Measurements from ENCODE around the gene EIF3CL.
"Not testable (repeated sequence)": the region's sequence is repeated elsewhere in the genome, so short reads cannot be mapped to it uniquely, and the experiment has no call there.

EIF3CL gene

DNA sequence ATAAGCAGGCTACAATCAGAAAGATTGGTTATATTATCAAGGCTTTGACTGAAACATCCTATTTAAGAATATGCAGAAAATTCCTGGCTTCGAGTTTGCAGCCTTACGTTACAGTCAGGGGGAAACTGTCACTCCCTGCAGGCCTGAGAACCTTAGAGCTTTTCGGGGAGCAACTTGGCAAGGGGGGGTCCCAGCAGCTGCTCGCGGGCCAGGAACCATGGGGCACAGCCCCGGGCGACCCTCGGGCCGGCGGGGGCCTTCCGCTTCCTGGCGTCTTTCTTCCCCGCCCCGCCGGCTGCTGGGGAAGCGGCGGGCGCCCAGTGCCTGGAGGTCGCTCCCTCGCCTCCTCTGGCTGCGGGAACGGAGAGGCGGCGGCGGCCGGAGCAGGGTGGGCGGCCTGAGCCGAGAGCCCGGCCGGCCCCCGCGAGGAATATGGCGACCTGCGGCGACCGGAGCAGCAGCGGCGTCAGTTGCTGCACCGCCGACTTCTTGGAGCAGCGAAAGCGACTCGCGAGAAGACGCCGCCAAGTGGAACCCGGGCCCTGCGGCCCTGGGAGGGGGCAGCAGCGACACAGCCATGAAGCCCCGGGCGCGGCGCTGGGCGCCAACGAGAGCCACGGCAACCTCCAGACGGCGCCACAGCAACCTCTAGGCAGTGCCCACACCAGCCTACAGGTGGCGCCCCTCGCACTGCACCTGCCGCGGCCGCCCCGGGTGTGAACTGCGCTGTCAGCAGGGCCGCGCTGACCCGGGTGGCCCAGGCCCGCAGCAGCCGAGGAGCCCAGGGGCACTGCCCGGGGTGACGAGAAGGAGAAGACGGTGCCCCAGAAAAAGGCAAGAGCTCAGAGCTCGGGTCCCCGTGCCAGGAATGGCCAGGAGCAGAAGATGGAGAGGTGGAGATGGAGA is 39.1 kb downstream of the EIF3CL start:
- not testable (repeated sequence) for DNase-seq (ENCODE audit: low read depth in 2 of 2)

GRCh38 chr16:28363408-28363807 is 40.2 kb downstream of the EIF3CL start, which contains the start of gene NPIPB6:
Gene NPIPB6, minus strand, starts transcription at chr16:28363508. Its CDS starts 686 bp downstream, at chr16:28362822.
- DNase-seq (ENCODE audit: low read depth in 2 of 2), result not testable (repeated sequence)

GRCh38 chr16:28362600-28362999 is 41.0 kb downstream of the EIF3CL start:
- not testable (repeated sequence) for DNase-seq (ENCODE audit: low read depth in 2 of 2)

- not testable (repeated sequence) for DNase-seq (ENCODE audit: low read depth in 2 of 2)
These were observed 65.4 kb downstream of the EIF3CL start for GRCh38 chr16:28338230-28338629.

DNA sequence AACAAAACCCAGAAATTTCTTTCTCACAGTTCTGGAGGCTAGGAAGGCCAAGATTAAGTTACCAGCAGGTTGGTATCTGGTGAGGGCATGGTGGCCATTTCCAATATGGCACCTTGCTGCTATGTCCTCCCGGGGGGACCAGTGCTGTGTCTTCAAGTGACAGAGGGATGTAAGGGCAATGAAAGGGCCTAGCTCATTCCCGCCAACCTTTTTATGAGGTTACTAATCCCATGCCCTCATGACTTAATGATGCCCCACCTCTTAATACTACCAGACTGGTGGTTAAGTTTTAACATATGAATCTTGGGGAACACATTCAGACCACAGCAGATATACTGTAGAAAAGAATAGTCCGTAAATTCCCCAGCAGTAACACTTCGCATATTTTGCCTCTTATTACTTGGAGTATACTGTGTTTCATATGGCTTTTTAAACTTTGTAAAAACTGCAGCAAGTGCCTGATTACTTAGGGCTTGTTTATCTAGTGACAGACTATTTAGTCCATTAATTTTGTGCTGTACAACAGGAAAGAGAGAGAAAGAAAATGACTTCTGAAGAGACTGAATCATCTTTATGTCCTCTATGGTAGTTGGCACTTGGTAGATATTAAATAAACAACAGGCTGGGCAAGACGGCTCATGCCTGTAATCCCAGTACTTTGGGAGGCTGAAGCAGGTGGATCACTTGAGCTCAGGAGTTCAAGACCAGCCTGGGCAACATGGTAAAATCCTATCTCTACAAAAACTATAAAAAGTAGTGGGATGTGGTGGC is 66.5 kb downstream of the EIF3CL start:
- DNase-seq (ENCODE audit: low read depth in 2 of 2), result not testable (repeated sequence)

- DNase-seq (ENCODE audit: low read depth in 2 of 2), result not testable (repeated sequence)
These were observed 68.0 kb downstream of the EIF3CL start for GRCh38 chr16:28335678-28336077.

- not testable (repeated sequence) for DNase-seq (ENCODE audit: low read depth in 2 of 2)
These were observed 71.0 kb downstream of the EIF3CL start for GRCh38 chr16:28332632-28333031.

- DNase-seq (ENCODE audit: low read depth in 2 of 2), result not testable (repeated sequence)
These were observed 72.7 kb downstream of the EIF3CL start for GRCh38 chr16:28330981-28331380.

GRCh38 chr16:28330232-28330631 is 73.4 kb downstream of the EIF3CL start:
- not testable (repeated sequence) for DNase-seq (ENCODE audit: low read depth in 2 of 2)

All from stimulated activated CD4-positive, alpha-beta T cell treated with anti-CD3 and anti-CD28 coated beads, Interleukin-12 subunit alpha, Interleukin-12 subunit beta, amount 100 ng/mL, for 24 hours (primary cell).